OCI-LY1 (cell line): ENCODE results near the gene ASCC2.

Source experiments
- H2AFZ ChIP-seq: fragments of 200-600 bp; sonication (generic), shearing (Covaris generic); 2 replicates; pipeline ENCODE4 v1.6.0; 2014; ENCODE audit warnings: antibody characterized with exemption, mild to moderate bottlenecking, low read length
- H3F3A ChIP-seq: fragments of 200-600 bp; sonication (generic), shearing (Covaris generic); 2 replicates; pipeline ENCODE4 v1.6.0; 2014; ENCODE audit warnings: mild to moderate bottlenecking, antibody characterized with exemption, low read length, moderate library complexity; ENCODE audit not compliant: insufficient read depth
- H3K27ac ChIP-seq: fragments of 200-600 bp; sonication (generic); 2 replicates; pipeline ENCODE4 v1.5.1; 2014; ENCODE audit warnings: low read length, mixed run types, mild to moderate bottlenecking, low read depth; ENCODE audit not compliant: poor library complexity, severe bottlenecking
- H3K27me3 ChIP-seq: fragments of 200-600 bp; sonication (generic); 2 replicates; pipeline ENCODE4 v1.6.0; 2014; ENCODE audit warnings: antibody characterized with exemption, mild to moderate bottlenecking, low read length, moderate library complexity; ENCODE audit not compliant: insufficient read depth
- H3K36me3 ChIP-seq: fragments of 200-600 bp; sonication (generic); 2 replicates; pipeline ENCODE4 v1.6.1; 2014; ENCODE audit warnings: mild to moderate bottlenecking, antibody characterized with exemption, low read length, moderate library complexity, mixed read lengths; ENCODE audit not compliant: insufficient read depth
- H3K4me1 ChIP-seq: fragments of 200-600 bp; sonication (generic); 2 replicates; pipeline ENCODE4 v1.5.1; 2014; ENCODE audit warnings: mild to moderate bottlenecking, low read length, moderate library complexity; ENCODE audit not compliant: insufficient read depth, severe bottlenecking
- H3K4me2 ChIP-seq: fragments of 200-600 bp; sonication (generic), shearing (Covaris generic); 2 replicates; pipeline ENCODE4 v1.6.1; 2014; ENCODE audit warnings: low read length
- H3K4me3 ChIP-seq: fragments of 200-600 bp; sonication (generic); 2 replicates; pipeline ENCODE4 v1.5.1; 2014; ENCODE audit warnings: low read length, low read depth, mild to moderate bottlenecking, mixed read lengths; ENCODE audit not compliant: poor library complexity, severe bottlenecking
- H3K79me2 ChIP-seq: fragments of 200-600 bp; shearing (Covaris generic); 2 replicates; pipeline ENCODE4 v1.6.1; 2016; ENCODE audit warnings: mixed run types, low read length, mixed read lengths; ENCODE audit not compliant: insufficient read depth
- H3K9ac ChIP-seq: fragments of 200-600 bp; sonication (generic), shearing (Covaris generic); 2 replicates; pipeline ENCODE4 v1.6.1; 2014; ENCODE audit warnings: mild to moderate bottlenecking, low read length, mixed read lengths
- H3K9me2 ChIP-seq: fragments of 200-600 bp; sonication (generic), shearing (Covaris generic); 2 replicates; pipeline ENCODE4 v1.6.1; 2014; ENCODE audit warnings: low read depth, mild to moderate bottlenecking, low read length, mixed read lengths
- H3K9me3 ChIP-seq: fragments of 200-600 bp; shearing (Covaris generic); 2 replicates; pipeline ENCODE4 v1.6.1; 2014; ENCODE audit warnings: low read length, mixed read lengths
- H4K20me1 ChIP-seq: fragments of 200-600 bp; sonication (generic), shearing (Covaris generic); 2 replicates; pipeline ENCODE4 v1.6.0; 2016; ENCODE audit warnings: mild to moderate bottlenecking, low read length; ENCODE audit not compliant: insufficient read depth
- CTCF ChIP-seq: fragments of 200-600 bp; sonication (generic), shearing (Covaris generic); IDR thresholded peaks from 2 replicates; pipeline ENCODE4 v1.5.1; 2017; ENCODE audit warnings: mild to moderate bottlenecking, antibody characterized with exemption, low read length, moderate library complexity, mixed read lengths
- EZH2 ChIP-seq: fragments of 200-600 bp; sonication (generic), shearing (Covaris generic); IDR thresholded peaks from 2 replicates; pipeline ENCODE4 v1.8.0; 2017; ENCODE audit warnings: borderline replicate concordance, mixed run types, mild to moderate bottlenecking, antibody characterized with exemption, low read length, moderate library complexity, mixed read lengths

Gene ASCC2

GRCh38 chr22:29882716-29883044 lies 44.6 kb upstream of the ASCC2 start:
- Histone ChIP-seq H3K9me2 (no peaks in the 10 kb centered on the region), H4K20me1 (no peaks in the 10 kb centered on the region), H3K9me3 (0 out of 2 replicates have a peak, but pooled peaks cover 2% of the 10 kb centered on the region), H3K4me3 (peak overlapping the region; percentile 94), H3K4me2 (peak overlapping the region; percentile 7; the same call in 1 of the 2 replicates), H2AFZ (no peak overlapping the region), H3K4me1 (peaks cover 6% of the 10 kb centered on the region), H3K27me3 (no peaks in the 10 kb centered on the region), H3K79me2 (peaks cover 19% of the 10 kb centered on the region), H3K36me3 (no peaks in the 10 kb centered on the region), H3K27ac (no peak overlapping the region), H3F3A (no peaks in the 10 kb centered on the region), H3K9ac (no peak overlapping the region)
- TF ChIP-seq EZH2 = no peak
- TF ChIP-seq CTCF = no peak

- H3K9me2 ChIP-seq = no peaks in the 10 kb centered on the region
- no peak overlapping the region for H3K9ac ChIP-seq
- H2AFZ ChIP-seq = no peak overlapping the region
- no peak overlapping the region for H3K4me3 ChIP-seq
- H3K9me3 ChIP-seq = 0 out of 2 replicates have a peak, but pooled peaks cover 2% of the 10 kb centered on the region
- H3K79me2 ChIP-seq = peaks cover 6% of the 10 kb centered on the region
- H3F3A ChIP-seq = no peaks in the 10 kb centered on the region
- no peak for TF ChIP-seq CTCF
- TF ChIP-seq EZH2 = no peak
- no peaks in the 10 kb centered on the region for H4K20me1 ChIP-seq
- no peak overlapping the region for H3K27ac ChIP-seq
- no peak overlapping the region for H3K4me2 ChIP-seq
- H3K4me1 ChIP-seq = peaks cover 6% of the 10 kb centered on the region
- no peaks in the 10 kb centered on the region for H3K36me3 ChIP-seq
- H3K27me3 ChIP-seq = no peaks in the 10 kb centered on the region
Measured at GRCh38 chr22:29879753-29880152, 41.7 kb upstream of the ASCC2 start.

GRCh38 chr22:29877620-29878019 lies 39.5 kb upstream of the ASCC2 start:
- TF ChIP-seq CTCF = no peak
- TF ChIP-seq EZH2 = no peak
- H3K4me1 ChIP-seq = no peaks in the 10 kb centered on the region
- H3K79me2 ChIP-seq = no peaks in the 10 kb centered on the region
- no peaks in the 10 kb centered on the region for H3K36me3 ChIP-seq
- H3K4me2 ChIP-seq = no peak overlapping the region
- no peak overlapping the region for H2AFZ ChIP-seq
- H3K27ac ChIP-seq = no peak overlapping the region
- H3F3A ChIP-seq = no peaks in the 10 kb centered on the region
- 0 out of 2 replicates have a peak, but pooled peaks cover 2% of the 10 kb centered on the region for H3K9me3 ChIP-seq
- H4K20me1 ChIP-seq = no peaks in the 10 kb centered on the region
- H3K9ac ChIP-seq = no peak overlapping the region
- H3K4me3 ChIP-seq = no peak overlapping the region
- H3K27me3 ChIP-seq = no peaks in the 10 kb centered on the region
- H3K9me2 ChIP-seq = no peaks in the 10 kb centered on the region
